Panc1 (cell line): ENCODE results near the gene ERCC2. TPM values are rescaled to one million over a fixed set of nuclear protein-coding genes. Genes with fewer than 3 reads are reported as not detected.

Experiments
- ATAC-seq: fragments of 200-7000 bp; cut with Tn5 transposase; 2 replicates; pipeline ENCODE4 v1.9.1; 2020; ENCODE audit warnings: mild to moderate bottlenecking, moderate library complexity
- BruUV-seq: library from RNA; stranded (reverse); fragments of 400-500 nt; replicated peaks from 2 replicates; lab custom pipeline; 2021; lab: Mats Ljungman, UMichigan
- CTCF ChIA-PET: fragments of 300-600 bp; sonication (Branson Sonifier 250); formaldehyde crosslinking; loops from one replicate; lab custom pipeline; 2022; ENCODE audit warnings: antibody characterized with exemption; lab: Charles Lee
- POLR2A ChIA-PET: fragments of 300-600 bp; sonication (Branson Sonifier 250); formaldehyde crosslinking; loops from one replicate; lab custom pipeline; 2022; ENCODE audit warnings: antibody characterized with exemption; lab: Charles Lee
- DNase-seq: peaks from one replicate; pipeline ENCODE4 v3.0.0-alpha.2; 2010; ENCODE audit warnings: low read depth, low spot score
- H3K27ac ChIP-seq: 2 replicates; pipeline ENCODE4 v1.5.1; 2011; ENCODE audit warnings: mild to moderate bottlenecking, low read length, inconsistent platforms
- H3K27me3 ChIP-seq: fragments of 200-500 bp; sonication (Bioruptor generic); 2 replicates; pipeline ENCODE4 v1.6.0; 2014; ENCODE audit warnings: low read length, inconsistent platforms; ENCODE audit not compliant: control insufficient read depth, insufficient read depth
- H3K36me3 ChIP-seq: fragments of 200-500 bp; sonication (Bioruptor generic); 2 replicates; pipeline ENCODE4 v1.5.1; 2014; ENCODE audit warnings: inconsistent platforms, mild to moderate bottlenecking, low read length, moderate library complexity; ENCODE audit not compliant: control insufficient read depth, insufficient read depth
- H3K4me1 ChIP-seq: 2 replicates; pipeline ENCODE4 v1.5.1; 2011; ENCODE audit warnings: inconsistent platforms, mild to moderate bottlenecking, low read length, moderate library complexity; ENCODE audit not compliant: control insufficient read depth, insufficient read depth
- H3K4me3 ChIP-seq, 2 experiments: 2 replicates each; pipeline ENCODE4 v1.5.1; 2011 to 2012; ENCODE audit warnings: low read depth in 2 of 2, low read length in 2 of 2, mild to moderate bottlenecking in 2 of 2, inconsistent platforms in 1 of 2, moderate library complexity in 1 of 2
- H3K9me3 ChIP-seq: fragments of 200-500 bp; sonication (Bioruptor generic); 2 replicates; pipeline ENCODE4 v1.5.1; 2014; ENCODE audit warnings: low read depth, mild to moderate bottlenecking, inconsistent platforms, low read length, moderate library complexity; ENCODE audit not compliant: control insufficient read depth, insufficient read depth
- CTCF ChIP-seq: fragments of 450-650 bp; IDR thresholded peaks from 2 replicates; pipeline ENCODE4 v1.5.1; 2017; ENCODE audit warnings: mild to moderate bottlenecking
- POLR2AphosphoS5 ChIP-seq: IDR thresholded peaks from 2 replicates; pipeline ENCODE4 v1.6.1; 2012; ENCODE audit warnings: mild to moderate bottlenecking, low read depth, low read length, moderate library complexity
- SIN3A ChIP-seq: IDR thresholded peaks from 2 replicates; pipeline ENCODE4 v1.6.1; 2012; ENCODE audit warnings: low read depth, mild to moderate bottlenecking, low read length, moderate library complexity, borderline replicate concordance; ENCODE audit not compliant: insufficient read depth
- TCF7L2 ChIP-seq: IDR thresholded peaks from 2 replicates; pipeline ENCODE4 v1.6.1; 2011; ENCODE audit warnings: mild to moderate bottlenecking, low read depth, low read length, inconsistent platforms
- in situ Hi-C: cut with HindIII; loops from 2 replicates; pipeline ENCODE4 v1.10.0; 2016; ENCODE audit warnings: low sequenced_read_pairs, low pct_unique_long_range_greater_than_20kb
- intact Hi-C: fragments of 100-400 bp; cut with micrococcal nuclease; formaldehyde crosslinking; loops from one replicate; pipeline ENCODE4 v1.10.0; 2022; ENCODE audit not compliant: unreplicated experiment
- total RNA-seq: library from RNA; stranded (reverse); gene quantifications from one replicate; pipeline ENCODE4 v1.2.1, GENCODE V29; 2021; ENCODE audit not compliant: unreplicated experiment
- TF ChIP-seq, protein P1 (sequence below), 2 experiments: IDR thresholded peaks; 2 replicates each; pipeline ENCODE4 v1.6.1; 2011 to 2012; ENCODE audit warnings: low read depth in 2 of 2, control low read depth in 1 of 2, low read length in 1 of 2, mild to moderate bottlenecking in 1 of 2, moderate library complexity in 1 of 2; ENCODE audit not compliant: insufficient read depth in 1 of 2

Gene ERCC2
- total RNA-seq, 1 experiment from 2014 or later, result 32.5 TPM

DNA sequence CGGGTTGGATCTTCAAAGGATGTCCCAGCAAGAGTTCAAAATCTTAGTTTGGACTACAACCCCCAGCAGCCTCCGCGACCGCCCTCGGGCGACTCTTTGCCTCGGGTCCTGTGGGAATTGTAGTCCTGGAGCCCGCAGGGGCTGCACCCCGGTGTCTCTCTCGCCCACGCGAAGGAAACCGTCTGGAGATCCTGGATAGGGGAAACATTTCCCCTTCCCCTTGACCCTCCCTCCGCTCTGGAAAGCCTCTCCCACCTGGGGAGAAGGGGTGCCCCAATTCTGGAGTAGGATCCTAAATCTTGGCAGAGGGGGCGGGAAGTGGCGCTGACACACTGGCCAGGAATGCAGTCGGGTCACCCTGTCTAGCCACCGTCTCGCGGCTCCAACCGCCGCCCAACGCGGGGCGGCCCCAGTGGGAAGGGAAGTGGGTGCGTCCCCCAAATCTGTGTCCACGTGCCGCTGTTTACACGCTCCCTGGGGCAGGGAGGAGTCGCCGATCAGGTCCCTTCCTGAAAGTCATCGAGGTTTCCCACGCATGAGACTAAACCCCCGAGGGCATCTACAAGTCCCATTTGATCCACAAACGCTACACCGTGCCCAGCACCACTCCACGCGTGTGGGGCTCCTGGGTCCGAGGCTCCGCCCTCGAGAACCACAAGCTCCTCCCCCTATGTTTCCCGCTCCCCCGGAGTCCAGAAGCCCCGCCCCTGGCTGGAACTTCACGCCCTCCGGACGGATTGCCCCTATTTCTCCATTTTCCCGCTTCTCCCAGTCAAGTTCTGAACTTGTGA lies 35.3 kb upstream of the ERCC2 start:
- in situ Hi-C loops, result no loop called here
- Histone ChIP-seq H3K27ac (peak overlapping the region; percentile 90), H3K4me3 (peak overlapping the region; percentile 94 to 96), H3K36me3 (peaks cover 4% of the 10 kb centered on the region; the same call in 1 of the 2 replicates), H3K9me3 (no peaks in the 10 kb centered on the region), H3K4me1 (peaks cover 14% of the 10 kb centered on the region), H3K27me3 (no peaks in the 10 kb centered on the region)
- CTCF ChIA-PET, result no interaction called here
- BruUV-seq, result no TSS peak
- POLR2A ChIA-PET, result no interaction called here
- peak; percentile 59 for TF ChIP-seq TCF7L2
- TF ChIP-seq POLR2AphosphoS5, result no peak
- peak; percentile 76 for ATAC-seq
- intact Hi-C loops, result no loop called here
- DNase-seq, result peak; percentile 77

- ATAC-seq (peak; percentile 77), DNase-seq (peak; percentile 69)
- Histone ChIP-seq H3K4me3 (peak within 1 kb of the TSS; percentile 94 to 96), H3K9me3 (no peaks in the 10 kb centered on the region), H3K27me3 (no peaks in the 10 kb centered on the region), H3K27ac (peak within 1 kb of the TSS; percentile 90), H3K36me3 (peaks cover 4% of the 10 kb centered on the region; the same call in 1 of the 2 replicates), H3K4me1 (peaks cover 14% of the 10 kb centered on the region)
- POLR2A ChIA-PET, result interaction anchor here (1.0 to 1.2 kb wide), 2 partner anchors 37 to 62 kb away, joined by 4 to 5 read pairs; no protein-coding TSS in a partner anchor
- in situ Hi-C loops, result no loop called here
- TF ChIP-seq SIN3A, result 0 out of 2 replicates have a peak, but pooled peaks have one; percentile 26
- TF ChIP-seq TCF7L2, result peak; percentile 81; the same call in 1 of the 2 replicates
- no peak for TF ChIP-seq CTCF
- CTCF ChIA-PET, result no interaction called here
- intact Hi-C loops, result no loop called here
- BruUV-seq, result no TSS peak
Observed at GRCh38 chr19:45404557-45405434, 34.4 kb upstream of the ERCC2 start, which contains the start of gene PPP1R13L. TSS of gene PPP1R13L (minus strand) at chr19:45405069. CDS start at chr19:45398318, 6,751 bp downstream.

GRCh38 chr19:45403781-45404556 lies 33.6 kb upstream of the ERCC2 start:
- no peaks in the 10 kb centered on the region for H3K27me3 ChIP-seq
- POLR2A ChIA-PET, result interaction anchor here (0.6 to 1.2 kb wide), 3 partner anchors 21 to 63 kb away, joined by 4 to 20 read pairs (median 5); no protein-coding TSS in a partner anchor

More at GRCh38 chr19:45403781-45404556, 33.6 kb upstream of the ERCC2 start:
- CTCF ChIA-PET, result interaction anchor here (0.5 kb wide), 1 partner anchor 81 kb away, joined by 6 read pairs; no protein-coding TSS in a partner anchor
- Histone ChIP-seq H3K4me3 (peak overlapping the region; percentile 94 to 96), H3K9me3 (no peaks in the 10 kb centered on the region), H3K36me3 (peaks cover 4% of the 10 kb centered on the region; the same call in 1 of the 2 replicates), H3K27ac (peak overlapping the region; percentile 90), H3K4me1 (peaks cover 14% of the 10 kb centered on the region)
- BruUV-seq, result TSS peak; percentile 65
- ATAC-seq, result peak; percentile 35
- in situ Hi-C loops, result no loop called here
- no peak for DNase-seq
- intact Hi-C loops, result no loop called here
- TF ChIP-seq CTCF (peak; percentile 82), SIN3A (no peak), TCF7L2 (no peak)
- TF ChIP-seq, protein P1, sequence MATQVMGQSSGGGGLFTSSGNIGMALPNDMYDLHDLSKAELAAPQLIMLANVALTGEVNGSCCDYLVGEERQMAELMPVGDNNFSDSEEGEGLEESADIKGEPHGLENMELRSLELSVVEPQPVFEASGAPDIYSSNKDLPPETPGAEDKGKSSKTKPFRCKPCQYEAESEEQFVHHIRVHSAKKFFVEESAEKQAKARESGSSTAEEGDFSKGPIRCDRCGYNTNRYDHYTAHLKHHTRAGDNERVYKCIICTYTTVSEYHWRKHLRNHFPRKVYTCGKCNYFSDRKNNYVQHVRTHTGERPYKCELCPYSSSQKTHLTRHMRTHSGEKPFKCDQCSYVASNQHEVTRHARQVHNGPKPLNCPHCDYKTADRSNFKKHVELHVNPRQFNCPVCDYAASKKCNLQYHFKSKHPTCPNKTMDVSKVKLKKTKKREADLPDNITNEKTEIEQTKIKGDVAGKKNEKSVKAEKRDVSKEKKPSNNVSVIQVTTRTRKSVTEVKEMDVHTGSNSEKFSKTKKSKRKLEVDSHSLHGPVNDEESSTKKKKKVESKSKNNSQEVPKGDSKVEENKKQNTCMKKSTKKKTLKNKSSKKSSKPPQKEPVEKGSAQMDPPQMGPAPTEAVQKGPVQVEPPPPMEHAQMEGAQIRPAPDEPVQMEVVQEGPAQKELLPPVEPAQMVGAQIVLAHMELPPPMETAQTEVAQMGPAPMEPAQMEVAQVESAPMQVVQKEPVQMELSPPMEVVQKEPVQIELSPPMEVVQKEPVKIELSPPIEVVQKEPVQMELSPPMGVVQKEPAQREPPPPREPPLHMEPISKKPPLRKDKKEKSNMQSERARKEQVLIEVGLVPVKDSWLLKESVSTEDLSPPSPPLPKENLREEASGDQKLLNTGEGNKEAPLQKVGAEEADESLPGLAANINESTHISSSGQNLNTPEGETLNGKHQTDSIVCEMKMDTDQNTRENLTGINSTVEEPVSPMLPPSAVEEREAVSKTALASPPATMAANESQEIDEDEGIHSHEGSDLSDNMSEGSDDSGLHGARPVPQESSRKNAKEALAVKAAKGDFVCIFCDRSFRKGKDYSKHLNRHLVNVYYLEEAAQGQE (IDR thresholded peaks at IDR 0.05; ENCODE audit: insufficient read depth in 1 of 2, low read depth in 2 of 2, low read length in 1 of 2), result no peak
